Activated CD4-positive, alpha-beta T cell treated with anti-CD3 and anti-CD28 coated beads, Interleukin-2, amount 50 U/mL, for 24 hours (primary cell): ENCODE results near the gene FNDC3B.

Experiments used
- DNase-seq, 2 donors: peaks; one replicate each; pipeline ENCODE4 v3.0.0-alpha.2; 2020; ENCODE audit warnings: low read depth in 1 of 2, low spot score in 1 of 2

The FNDC3B gene

DNA sequence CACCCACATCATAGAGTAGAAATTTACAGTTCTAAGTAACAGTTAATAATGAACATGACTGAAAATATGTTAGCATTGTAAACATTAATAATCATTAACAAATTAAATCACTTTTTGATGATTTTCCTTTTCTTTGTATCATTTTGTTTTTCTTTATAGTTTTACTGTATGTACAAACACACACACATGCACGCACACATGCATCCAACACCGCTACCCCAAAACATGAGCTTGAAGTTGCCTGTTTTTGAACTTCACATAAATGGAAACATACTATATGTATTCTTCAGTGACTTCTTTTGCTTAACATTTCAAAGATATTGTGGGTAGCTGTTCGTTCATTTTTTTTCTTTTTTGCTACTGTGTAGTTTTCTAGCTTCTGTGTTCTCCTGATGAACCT lies 123.9 kb downstream of the FNDC3B start:
- no peak for DNase-seq

DNA sequence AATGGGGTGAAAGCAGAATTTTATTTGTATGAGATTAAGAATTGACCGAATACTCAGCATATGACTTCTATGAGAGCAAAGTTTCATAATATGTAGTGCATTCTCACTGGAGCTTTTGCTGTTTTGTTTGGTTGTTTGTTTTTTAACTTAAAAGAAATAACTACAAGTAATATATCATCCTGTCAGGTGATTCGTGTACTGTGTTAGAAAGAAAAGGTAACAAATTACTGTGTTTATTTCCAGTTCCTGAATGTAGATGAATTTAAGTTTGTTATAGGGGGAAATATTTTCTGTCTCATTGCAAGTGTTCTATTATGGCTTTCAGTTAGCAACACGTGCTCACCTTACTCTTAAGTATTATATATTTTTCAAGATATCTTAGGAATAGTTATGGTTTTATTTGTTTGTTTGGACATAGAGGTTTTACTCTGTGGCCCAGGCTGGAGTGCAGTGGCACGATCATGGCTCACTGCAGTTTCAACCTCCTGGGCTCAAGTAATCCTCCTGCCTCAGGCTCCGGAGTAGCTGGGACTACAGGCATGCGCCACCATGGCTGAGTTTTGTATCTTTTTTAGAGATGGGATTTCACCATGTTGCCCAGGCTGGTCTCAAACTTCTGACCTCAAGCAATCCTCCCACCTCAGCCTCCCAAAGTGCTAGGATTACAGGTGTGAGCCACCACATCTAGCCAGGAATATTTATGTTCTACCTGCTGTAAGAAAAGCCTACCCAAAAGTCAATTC lies 125.4 kb downstream of the FNDC3B start:
- no peak for DNase-seq

DNA sequence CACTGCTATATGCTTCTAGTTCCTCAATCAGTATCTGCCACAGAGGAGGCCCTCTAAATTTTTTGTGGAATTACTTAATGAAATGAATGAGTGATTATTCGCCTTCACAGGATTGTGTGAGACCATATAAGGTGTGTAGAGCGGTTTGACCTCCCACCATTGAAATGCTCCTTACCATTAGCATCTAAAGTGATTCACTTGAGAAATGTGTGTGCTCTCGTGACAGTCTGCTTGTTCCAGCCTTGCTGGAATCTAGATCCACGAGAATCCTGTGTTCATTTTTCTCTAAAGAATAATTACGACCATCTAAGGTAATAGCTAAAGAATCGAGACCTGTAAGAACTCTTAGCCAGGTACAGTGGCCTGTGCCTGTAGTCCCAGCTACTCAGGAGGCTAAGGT lies 126.9 kb downstream of the FNDC3B start:
- no peak for DNase-seq

DNA sequence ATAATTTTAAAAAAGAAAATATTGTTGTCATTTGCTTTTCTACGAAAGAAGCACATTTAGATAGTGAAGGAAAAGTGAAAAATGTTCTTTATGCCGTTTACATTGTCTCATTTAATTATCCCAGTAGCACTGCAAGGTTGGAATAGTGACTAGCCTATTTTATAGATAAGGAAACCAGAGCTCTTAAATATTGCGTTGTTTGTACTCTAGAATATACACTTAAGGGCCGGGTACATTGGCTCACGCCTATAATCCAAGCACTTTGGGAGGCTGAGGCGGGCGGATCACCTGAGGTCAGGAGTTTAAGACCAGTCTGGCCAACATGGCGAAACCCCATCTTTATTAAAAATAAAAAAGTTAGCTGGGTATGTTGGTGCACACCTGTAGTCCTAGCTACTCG lies 127.5 kb downstream of the FNDC3B start:
- DNase-seq: no peak

DNA sequence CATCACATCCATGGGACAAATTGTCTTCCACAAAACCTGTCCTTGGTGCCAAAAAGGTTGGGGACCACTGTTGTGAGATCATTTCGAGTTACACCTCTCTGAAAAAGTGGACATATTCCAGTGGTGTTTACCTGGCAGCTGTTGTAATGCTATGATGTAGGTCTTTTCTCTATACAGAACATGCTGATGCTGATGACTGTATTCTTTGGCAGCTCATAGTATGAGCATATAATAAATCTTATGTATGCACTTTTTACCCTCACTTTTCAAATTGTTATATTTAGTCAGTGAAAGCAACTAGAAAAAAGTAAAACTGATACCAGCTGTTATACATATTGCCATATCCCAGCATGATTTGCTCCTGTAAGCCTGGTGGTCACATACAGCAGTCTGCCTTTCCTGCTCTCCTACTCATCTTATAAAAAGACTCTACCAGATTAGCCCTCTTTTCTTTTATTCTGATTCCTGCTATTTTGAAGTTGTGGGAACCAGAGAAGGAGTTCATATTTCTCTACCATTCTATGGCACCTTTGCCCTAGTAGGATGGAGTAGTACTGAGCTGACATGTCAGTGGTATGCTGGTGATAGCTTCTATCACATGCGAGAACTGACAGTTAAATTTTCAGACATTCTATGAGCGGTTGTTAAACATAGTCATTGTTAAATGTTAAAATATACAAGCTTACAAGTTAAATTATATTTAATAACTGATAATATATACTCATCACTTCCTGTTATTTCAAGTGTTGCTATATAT lies 128.7 kb downstream of the FNDC3B start:
- no peak for DNase-seq

DNA sequence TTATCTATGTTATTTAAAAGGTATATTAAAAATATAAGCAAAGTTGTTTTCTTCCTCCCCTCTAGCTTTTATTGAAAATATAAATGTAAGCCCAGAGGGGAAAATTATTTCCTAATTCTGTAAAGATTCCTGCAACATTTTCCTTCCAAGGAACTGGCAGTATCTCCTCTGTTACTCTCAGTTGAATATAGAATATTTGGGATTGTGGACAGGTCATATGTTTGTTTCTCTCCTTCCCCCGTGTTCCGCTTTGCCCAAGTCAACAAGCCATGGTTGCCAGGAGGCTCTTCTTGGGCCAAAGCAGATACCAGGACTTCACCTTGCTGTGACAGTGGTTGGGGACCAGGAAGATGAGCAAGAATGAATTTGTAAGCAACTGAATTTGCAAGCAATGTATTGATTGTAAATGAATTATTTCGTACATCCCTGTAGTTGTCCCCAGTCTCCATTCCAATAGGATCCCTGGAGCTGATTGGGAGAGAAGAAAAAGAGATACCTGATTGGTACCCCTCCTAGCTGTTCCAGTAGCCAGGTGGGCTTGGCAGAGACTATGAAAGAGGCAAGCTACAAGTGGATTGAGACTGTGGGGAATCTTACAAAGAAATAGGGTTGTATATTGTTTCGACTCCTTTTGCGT lies 130.8 kb downstream of the FNDC3B start:
- no peak for DNase-seq

DNA sequence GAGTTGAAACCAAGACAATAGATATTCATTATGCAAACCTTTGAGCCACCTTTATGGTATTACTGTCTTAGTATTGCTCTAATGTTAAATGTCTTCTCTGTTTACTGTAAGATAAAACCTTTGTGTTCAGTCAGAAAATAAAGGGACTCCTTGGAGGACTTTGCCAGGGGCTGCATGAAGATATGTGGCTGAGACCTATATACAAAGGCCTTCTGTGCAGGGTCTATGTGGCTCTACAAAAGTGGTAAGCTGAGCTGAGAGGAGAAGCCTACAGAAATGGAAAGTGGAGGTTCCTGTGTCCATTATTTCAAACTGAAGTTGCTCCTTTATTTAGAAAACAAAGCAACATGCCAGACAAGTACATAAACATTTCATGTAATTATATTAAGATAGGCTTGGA lies 131.5 kb downstream of the FNDC3B start:
- no peak for DNase-seq

DNA sequence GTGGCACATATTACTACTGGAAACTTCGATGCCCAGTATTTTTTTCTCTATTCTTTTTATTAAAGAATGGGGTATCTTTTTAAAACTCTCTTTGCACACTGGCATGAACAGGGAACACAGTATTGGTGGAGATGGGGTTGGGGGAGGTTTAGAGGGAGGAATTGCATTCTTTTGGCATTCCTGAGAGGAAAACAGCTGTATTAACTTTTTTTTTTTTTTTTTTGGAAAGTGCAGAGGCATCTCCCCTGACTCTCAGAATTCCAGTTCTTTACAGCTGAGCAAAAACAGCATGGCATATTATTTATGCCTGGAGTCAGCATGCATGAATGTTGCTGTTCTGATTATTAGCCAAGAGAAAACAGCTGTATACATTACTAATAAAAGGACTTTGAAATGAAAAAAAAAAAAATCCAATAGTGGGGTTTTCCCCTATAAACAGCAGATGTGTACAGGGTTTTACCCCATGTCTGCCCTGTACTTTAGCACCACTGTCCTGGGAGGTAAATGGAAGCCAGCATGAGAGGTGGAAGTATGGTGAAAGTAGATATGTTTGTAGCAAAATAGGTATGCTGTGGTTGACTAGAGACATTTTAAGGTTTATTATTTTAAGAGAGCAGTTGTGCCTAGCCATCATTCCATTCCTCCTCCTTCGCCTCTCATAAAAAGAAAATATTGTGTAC lies 132.2 kb downstream of the FNDC3B start:
- no peak for DNase-seq

DNA sequence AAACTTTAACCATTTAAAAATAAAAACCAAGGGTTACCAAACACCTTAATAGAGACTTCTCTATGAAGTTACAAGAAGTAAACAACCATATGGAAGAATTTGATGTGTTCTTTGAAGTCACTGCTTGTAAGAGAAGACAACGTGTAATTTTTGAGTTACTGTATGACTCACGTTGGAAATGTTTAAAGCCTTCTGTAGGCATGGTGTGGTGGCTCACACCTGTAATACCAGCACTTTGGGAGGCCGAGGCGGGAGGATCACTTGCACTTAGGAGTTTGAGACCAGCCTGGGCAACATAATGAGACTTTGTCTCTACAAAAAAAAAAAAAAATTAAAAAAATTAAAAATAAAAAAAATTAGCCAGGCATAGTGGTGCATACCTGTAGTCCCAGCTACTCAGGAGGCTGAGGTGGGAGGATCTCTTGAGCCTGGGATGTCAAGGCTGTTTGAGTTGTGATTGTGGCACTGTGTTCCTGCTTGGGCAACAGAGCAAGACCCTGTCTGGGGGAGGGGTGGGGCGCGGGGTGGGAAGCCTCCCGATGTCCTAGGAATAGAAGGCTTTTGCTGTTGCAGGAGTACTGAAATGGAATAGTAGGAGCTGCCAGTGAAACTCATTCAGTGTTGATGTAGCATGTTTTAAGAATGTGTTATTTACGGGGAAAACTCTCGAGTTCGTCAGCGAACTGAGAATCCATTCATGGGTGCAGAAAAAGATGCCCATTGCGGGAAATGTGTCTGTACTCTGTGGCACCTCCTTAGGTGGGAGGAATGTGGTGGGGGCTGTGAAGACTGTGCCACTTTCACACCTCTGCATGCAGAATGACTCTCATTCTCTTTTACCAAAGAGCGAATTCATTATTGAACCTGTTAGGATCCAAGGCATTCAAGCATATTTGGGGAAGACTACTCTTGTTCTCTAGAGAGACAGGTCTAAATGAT lies 134.2 kb downstream of the FNDC3B start:
- DNase-seq: no peak

DNA sequence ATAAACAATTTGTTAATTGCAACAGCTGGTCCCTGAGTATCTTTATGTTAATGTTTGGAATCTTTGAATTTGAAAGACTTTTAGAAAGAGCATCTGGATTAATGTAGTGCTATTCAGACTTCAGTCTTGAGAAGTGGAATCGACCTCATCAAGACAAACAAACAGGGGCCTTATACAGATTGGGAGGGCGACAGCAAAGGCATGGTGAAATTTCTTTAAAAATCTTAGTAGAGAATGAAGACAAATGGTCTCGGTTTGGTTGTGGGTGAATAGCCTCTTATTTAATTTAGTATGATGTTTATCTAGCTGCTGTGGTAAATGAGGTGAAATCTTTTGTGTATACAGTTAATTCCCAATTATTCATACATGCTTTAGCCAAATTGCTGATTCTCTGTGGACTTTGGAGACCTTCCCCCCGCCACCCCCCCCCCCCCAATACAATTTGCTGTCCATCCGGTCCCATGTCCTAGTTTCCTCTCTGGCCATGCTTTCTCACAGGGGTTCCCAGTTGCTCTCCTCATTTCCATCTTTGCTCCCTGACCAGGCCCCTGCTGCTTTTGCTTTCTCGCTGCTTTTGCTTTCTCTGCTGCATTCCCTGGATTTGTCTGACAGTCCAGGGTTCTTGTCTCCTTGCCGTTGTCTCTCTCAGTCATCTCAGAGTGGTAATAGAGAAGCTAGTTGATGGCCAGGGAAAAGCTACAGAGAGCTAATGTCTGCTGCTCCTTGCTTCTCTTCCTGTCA lies 135.3 kb downstream of the FNDC3B start:
- no peak for DNase-seq

DNA sequence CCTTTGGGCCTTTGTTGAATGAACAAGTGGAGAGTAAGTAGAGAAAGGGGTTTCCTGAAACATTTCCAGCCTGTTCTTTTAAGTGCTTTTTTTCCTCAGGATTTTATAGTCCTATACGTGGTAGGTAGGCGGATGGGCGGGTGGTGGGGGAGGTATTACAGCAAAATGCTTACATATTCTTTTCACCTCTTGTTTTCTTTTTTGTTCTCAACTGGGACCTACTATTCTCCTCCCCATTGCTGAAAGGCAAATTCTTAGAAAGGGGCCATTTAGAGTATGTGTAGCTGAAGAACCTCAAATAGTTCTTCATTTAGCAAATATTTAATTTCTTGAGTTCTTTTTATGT lies 135.8 kb downstream of the FNDC3B start:
- no peak for DNase-seq

DNA sequence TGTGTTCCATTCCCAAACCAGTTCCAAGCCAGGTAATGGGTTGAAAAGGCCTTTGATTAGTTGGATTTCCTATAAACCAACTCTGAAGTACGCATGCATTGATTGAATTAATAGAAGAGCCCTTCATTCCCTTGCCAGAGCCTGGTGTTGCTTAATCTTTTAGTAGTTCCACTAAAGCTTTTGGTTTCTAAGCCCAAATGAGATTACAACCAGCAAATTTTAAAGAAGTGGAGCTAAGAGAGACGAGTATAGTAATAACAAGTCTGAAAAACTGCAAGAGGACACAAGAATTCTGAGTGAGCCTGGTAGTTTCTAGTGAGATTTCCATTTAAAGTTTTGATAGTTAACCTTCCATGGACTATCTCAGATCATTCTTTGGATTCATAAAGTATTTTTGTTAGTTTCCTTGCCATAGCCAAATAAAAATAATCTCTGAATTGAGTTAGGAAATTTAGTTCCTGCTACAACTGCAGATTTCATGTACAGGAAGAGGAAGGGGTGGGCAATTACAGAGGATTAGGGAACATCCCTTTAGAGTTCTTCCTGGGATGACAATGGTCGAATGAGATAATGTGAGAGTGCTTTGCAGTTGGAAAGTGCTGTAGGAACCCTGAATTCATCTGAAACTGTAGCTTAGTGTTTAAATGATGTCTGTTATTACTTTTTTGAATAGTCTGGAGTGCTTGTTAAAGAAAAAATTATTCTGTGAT lies 136.8 kb downstream of the FNDC3B start:
- no peak for DNase-seq

DNA sequence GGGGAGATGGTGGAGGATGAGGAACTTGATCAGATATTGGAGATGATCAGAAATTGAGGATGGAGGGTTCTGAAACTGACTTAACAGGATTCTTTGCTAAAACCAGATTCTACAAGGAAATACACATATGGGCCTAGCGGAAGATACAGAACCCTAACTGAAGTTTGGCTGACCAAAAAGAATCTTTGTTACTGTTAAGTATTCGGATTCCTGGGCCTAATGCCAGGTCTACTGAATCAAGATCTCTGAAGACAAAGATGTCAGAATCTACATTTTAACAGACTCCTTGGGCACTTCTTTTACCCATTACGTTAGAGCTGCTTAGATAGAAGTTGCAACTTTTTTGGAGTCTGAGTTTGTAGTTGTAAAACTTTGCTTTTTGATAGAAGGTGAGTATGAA lies 137.7 kb downstream of the FNDC3B start:
- DNase-seq: no peak

DNA sequence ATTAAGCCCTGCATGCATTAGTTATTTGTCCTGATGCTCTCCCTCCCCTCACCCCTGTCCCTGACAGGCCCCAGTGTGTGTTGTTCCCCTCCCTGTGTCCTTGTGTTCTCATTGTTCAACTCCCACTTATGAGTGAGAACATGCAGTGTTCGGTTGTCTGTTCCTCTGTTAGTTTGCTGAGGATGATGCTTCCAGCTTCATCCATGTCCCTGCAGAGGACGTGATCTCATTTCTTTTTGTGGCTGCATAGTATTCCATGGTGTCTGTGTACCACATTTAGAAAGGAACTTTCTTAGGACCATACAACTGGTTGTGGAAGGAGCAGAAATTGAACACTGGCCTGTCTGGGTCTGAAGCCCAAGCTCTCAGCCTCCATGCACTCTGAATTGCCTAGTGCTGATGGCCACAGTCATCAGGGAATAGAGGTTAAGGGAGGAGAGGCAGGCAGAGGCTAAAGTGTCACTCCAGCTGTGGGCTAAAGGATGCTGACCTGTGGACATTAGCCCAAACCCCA lies 138.5 kb downstream of the FNDC3B start:
- DNase-seq: no peak

DNA sequence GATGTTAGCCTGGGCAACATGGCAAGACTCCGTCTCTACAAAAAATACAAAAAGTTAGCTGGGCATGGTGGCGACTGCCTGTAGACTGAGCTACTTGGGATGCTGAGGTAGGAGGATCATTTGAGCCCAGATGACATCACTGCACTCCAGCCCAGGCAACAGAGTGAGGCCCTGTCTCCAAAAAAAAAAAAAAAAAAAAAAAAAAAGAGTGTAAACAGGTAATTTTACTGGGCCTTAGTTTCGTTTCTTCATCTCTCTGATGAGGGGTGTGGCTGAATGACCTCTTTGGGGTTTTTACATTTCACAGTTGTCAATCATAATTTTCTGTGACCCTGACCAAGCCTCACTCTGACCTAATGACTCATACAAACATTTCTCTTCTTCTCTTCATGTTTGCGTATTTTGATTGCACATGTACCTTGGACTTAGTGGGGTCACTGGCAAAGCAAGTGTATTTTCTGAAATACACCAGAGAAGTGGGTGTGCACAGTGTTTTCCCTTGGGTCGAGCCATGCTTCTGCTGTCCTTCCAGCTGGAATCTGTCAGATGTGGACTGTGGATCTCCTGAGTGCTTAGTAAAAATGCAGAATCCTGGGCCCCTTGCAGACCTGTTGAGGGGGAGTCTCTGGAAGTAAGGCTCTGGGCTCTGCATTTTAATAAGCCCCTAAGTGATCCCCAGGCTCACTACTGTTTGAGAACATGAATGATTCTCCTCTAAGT lies 140.5 kb downstream of the FNDC3B start:
- no peak for DNase-seq

DNA sequence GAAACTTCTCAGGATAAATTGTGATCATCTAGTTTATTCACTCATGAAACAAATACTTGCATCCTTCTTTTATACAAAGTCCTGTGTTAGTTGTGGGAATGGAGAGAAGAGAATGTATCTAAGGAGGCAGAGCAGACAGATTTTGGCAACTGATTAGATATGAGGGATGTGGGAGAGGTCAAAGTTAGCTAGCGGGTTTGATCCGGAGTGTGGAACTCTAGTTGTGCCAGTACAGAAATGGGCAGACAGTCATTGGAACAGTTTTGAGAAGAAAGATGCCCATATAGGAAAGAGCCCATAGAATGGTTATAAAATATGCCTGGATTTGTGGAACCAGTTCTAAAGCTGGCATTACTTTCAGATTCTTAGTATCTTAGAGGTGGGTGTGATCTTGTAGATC lies 141.1 kb downstream of the FNDC3B start:
- DNase-seq: no peak

DNA sequence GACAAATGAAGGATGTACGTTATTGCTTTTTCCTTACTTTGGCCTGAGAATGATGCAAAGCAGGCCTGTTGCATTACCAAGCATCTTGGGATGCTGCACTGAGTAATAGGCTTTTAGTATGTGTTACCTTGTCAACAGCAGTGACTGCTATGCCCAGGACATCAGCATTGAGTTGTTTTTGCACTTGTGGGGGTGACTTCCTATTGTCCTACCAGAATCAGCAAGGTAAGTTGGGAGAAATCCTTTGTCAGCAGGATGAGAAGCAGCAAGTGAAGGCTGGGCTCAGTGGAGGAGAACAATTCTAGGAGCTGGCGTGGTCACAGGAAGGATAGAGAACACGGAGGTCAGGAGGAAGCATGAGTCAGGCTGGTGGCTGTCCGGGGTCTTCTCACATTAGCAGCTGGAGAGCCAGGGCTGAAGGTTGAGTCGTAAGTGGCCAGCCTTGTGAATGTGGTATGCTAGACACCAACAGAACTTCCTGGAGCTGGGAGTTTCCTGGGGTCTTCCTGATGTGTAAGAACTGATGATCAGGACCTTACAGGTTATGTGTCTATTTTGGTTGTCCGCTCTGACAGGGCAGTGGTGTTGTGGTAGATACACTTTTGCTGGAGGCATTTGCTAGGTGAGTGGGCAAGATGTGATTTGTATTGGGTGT lies 142.7 kb downstream of the FNDC3B start:
- no peak for DNase-seq

DNA sequence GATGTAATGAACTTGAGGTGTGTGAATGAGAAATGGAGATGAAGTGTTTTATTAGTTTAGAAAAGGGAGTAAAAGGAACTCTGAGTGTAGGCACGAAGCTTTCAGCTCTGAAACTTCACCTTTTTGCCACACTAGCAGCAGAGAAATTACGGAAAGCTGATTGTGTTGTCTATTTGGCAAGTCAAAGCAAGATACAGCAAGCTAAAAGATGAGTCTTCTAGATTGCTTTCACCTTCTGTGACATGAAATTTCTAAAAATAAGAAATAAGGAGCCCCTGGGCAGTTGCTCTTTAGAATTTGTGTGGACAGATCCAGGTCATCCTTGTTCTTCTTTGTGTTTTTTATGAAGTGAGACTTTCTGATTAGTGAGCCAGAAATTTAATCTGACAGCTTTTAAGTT lies 143.4 kb downstream of the FNDC3B start:
- no peak for DNase-seq
